Choroid plexus epithelial cell (primary cell): Measurements from ENCODE around the gene ERGIC3.
A peak's percentile ranks its signal among the peaks of the same experiment; 100 is the strongest.

Experiments used
- DNase-seq: peaks from one replicate; pipeline ENCODE4 v3.0.0-alpha.2; 2010; ENCODE audit warnings: low read depth
- H3K4me3 ChIP-seq: 2 replicates; pipeline ENCODE4 v1.5.1; 2011; ENCODE audit warnings: low read depth, mild to moderate bottlenecking, control low read depth, low read length, moderate library complexity
- TF ChIP-seq, protein P1 (sequence below): conservative IDR thresholded peaks from 2 replicates; pipeline ENCODE4 v1.5.1; 2011; ENCODE audit warnings: low read depth, mild to moderate bottlenecking, control low read depth, inconsistent platforms, low read length, moderate library complexity

Gene ERGIC3

DNA sequence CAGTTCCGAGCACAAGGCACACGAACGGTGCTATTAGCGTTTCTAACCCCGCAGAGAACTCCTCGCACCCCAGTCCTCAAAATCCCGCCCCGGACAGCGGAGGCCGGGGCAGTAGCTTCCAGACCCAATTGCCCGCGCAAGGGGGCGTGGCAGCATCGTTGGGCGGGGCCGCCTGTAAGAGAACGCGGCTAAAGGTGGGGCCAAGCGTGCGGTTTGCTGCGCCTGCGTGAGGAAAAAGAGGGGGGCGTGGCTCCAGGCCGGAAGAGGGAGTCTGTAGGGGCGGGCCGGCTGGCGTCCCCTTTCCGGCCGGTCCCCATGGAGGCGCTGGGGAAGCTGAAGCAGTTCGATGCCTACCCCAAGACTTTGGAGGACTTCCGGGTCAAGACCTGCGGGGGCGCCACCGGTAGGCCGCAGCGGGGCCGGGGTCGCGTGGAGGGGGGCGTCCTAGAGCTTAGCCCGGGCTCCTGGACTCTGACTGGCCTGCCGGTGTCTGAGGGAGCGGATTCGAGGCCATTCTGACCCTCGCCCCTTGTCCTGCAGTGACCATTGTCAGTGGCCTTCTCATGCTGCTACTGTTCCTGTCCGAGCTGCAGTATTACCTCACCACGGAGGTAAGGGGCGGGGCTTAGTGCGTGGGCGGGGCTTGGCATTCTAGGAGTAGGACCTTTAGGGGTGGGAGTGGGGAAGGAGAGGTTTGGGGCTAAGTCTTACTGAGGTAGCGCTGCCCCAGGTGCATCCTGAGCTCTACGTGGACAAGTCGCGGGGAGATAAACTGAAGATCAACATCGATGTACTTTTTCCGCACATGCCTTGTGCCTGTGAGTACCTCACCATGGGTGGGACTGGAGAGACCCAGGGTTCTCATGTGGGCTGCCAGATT is at the start of gene ERGIC3:
ERGIC3 (plus strand) TSS at position 296 of the 880 bp plus-strand sequence; CDS start at position 316, 20 bp downstream.
- TF ChIP-seq, protein P1, sequence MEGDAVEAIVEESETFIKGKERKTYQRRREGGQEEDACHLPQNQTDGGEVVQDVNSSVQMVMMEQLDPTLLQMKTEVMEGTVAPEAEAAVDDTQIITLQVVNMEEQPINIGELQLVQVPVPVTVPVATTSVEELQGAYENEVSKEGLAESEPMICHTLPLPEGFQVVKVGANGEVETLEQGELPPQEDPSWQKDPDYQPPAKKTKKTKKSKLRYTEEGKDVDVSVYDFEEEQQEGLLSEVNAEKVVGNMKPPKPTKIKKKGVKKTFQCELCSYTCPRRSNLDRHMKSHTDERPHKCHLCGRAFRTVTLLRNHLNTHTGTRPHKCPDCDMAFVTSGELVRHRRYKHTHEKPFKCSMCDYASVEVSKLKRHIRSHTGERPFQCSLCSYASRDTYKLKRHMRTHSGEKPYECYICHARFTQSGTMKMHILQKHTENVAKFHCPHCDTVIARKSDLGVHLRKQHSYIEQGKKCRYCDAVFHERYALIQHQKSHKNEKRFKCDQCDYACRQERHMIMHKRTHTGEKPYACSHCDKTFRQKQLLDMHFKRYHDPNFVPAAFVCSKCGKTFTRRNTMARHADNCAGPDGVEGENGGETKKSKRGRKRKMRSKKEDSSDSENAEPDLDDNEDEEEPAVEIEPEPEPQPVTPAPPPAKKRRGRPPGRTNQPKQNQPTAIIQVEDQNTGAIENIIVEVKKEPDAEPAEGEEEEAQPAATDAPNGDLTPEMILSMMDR, result no peak
- DNase-seq, result peak; percentile 95
- H3K4me3 ChIP-seq, result peak within 1 kb of the TSS; percentile 92

DNA sequence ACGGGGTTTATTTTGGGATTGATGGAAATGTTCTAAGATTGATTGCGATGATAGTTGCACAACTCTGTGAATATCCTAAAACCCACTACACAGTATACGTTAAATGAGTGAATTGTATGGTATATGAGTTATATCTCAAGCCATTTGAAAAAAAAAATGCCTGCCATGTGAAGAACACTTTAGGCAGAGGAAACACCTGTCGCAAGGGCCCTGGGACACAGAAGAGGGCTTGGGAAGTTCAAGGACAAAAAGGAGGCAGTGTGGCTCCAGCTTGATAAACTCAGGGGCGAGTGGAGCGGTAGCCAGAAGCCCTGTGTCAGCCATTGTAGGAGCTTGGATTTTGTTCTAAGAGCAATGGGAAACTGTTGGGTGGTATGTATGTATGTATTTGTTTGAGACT is 49.5 kb upstream of the ERGIC3 start:
- TF ChIP-seq, protein P1, result no peak
- no peak for DNase-seq
- H3K4me3 ChIP-seq, result no peak overlapping the region

DNA sequence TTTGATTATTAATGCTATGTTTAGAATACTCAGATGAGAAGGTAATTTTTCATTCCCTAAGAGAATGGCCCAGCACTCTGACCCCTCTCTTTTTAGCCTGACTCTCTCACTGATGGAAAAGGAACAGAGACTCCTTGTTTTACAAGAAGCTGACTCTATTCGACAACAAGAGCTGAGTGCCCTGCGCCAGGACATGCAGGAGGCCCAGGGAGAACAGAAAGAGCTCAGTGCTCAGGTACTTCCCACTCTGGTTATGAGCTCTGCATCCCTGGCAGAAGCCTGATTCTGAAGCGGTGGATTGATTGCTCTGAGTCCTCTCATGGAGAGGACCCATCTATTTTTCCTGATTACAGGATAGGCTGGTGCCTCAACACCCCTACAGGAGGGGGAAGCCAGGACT is 45.4 kb upstream of the ERGIC3 start:
- no peak overlapping the region for H3K4me3 ChIP-seq
- TF ChIP-seq, protein P1, result no peak
- DNase-seq, result no peak

DNA sequence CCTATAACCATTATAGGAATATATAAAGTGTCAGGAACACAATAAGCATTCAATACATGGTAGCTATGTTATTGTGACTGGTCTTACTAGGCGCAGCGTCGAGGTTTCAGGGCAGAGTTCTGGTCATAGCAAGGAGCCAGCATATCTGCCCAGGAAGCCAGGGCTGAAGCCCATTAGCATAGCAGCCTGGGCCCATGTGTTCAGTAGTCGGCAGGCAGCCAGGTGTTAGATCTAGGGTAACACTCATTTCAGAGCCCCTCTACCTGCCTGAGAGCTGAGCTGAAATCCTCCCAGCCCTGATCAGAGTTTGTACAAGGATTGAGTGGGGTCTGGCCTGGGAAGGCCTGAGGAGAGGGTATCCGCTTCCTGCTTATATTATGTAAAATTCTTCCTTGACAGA is 44.6 kb upstream of the ERGIC3 start:
- no peak overlapping the region for H3K4me3 ChIP-seq
- DNase-seq, result no peak
- TF ChIP-seq, protein P1, result no peak

DNA sequence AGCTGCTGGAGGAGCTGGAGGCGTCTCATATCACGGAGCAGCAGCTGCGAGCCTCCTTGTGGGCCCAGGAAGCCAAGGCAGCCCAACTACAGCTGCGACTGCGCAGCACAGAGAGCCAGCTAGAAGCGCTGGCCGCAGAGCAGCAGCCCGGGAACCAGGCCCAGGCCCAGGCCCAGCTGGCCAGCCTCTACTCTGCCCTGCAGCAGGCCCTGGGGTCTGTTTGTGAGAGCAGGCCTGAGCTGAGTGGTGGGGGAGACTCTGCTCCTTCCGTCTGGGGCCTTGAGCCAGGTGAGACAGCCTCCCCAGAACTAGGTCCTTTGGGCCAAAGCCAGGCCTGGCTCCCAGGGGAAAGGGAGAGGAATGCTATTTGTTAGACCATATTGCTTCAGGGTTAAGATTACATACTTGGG is 44.1 kb upstream of the ERGIC3 start:
- TF ChIP-seq, protein P1, result no peak
- DNase-seq, result no peak

DNA sequence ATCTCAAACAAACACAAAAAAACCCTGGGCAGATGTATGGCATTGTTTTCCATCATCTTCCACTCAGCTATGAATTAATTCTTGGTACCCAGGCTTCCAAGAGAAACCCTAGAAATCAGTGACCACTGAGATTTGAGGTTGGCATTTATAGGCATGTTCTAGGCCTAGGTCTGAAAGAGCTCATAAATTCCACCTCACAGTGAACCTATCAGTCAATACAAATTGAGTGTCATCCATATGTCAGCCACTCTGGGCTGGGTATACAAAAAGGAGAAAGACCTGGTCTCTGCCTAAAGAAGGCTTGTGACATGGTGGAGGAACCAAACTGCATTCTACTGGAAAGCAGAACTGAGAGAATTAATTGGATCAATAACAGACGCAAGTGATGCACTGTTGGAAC is 42.6 kb upstream of the ERGIC3 start:
- H3K4me3 ChIP-seq, result no peak overlapping the region
- DNase-seq, result no peak
- TF ChIP-seq, protein P1, result no peak

More for the DNA sequence above, 44.1 kb upstream of the ERGIC3 start:
- no peak overlapping the region for H3K4me3 ChIP-seq

DNA sequence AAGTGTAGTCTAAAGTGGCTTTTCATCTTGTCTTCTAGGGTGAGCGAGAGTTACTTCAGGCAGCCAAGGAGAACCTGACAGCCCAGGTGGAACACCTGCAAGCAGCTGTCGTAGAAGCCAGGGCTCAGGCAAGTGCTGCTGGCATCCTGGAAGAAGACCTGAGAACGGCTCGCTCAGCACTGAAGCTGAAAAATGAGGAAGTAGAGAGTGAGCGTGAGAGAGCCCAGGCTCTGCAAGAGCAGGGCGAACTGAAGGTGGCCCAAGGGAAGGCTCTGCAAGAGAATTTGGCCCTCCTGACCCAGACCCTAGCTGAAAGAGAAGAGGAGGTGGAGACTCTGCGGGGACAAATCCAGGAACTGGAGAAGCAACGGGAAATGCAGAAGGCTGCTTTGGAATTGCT is 39.5 kb upstream of the ERGIC3 start:
- no peak overlapping the region for H3K4me3 ChIP-seq
- TF ChIP-seq, protein P1, result no peak
- no peak for DNase-seq
